Left renal pelvis (tissue), 4 donors: ENCODE data around the gene SYNJ2. TPM values are rescaled to one million over a fixed set of nuclear protein-coding genes. Genes with fewer than 3 reads are reported as not detected.
"Not testable (repeated sequence)": the region's sequence is repeated elsewhere in the genome, so short reads cannot be mapped to it uniquely, and the experiment has no call there.

Source experiments
- DNase-seq, 4 donors: peaks; one replicate each; pipeline ENCODE4 v3.0.0-alpha.2; 2013; ENCODE audit warnings: low read depth in 4 of 4, low spot score in 3 of 4
- polyA plus RNA-seq, 4 donors: library from polyadenylated mRNA; unstranded; fragments of 120-200 nt; gene quantifications; one replicate each; pipeline ENCODE4 v1.2.1, GENCODE V29; 2013; ENCODE audit not compliant: insufficient read length in 4 of 4

Gene SYNJ2
- polyA plus RNA-seq, 4 donors = 8.0 to 11.3 (median 10.8) TPM

DNA sequence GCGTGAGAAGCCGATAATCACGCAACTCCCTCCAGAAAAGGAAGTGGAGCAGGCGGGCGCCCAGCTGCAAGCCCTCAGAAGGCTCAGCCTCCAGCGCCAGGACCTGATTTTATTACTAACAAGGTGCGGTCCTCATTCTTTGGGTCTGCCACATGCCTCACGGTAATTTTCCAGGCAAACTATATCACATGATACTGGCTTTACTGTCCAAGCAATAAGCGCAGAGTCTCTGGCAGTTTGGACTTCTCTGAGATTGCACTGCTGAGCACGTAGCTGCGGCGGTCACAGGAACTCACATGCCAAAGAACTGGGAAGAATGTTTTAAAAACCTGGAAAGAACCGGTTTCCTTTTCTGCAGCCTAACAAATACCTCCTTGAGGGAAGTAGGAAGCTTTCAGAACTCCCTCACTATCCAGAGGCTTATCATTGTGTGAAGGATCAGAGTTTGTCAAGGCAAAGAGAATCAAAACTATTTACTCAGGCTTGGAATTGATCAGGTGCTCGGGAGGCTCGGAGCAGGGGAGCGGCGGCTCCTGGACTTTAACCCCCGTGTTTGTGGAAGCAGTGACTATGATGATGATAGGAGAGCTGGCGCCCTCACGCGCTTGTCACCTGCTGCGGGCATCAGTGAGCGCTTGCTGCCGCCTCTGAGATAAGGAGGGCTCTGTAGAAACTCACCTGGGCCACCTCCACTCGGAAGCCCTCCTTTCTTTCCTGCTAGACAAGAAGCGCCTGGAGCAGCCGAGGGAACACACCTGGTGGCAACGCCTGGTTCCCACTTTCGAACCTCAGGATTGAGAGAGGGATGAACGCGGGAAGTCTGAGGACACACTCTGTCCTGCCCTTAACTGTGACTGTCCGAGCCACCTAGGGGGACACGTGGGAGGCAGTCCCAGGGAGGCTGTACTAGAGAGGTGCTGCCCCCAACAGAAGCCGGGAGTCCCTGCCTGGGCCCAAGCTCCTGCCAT lies 27.2 kb upstream of the SYNJ2 start:
- peak in 3 of 4 donors; percentile 22 to 34 (median 27) for DNase-seq

- DNase-seq = no peak
Observed at GRCh38 chr6:157955675-157956074, 26.0 kb upstream of the SYNJ2 start.

DNA sequence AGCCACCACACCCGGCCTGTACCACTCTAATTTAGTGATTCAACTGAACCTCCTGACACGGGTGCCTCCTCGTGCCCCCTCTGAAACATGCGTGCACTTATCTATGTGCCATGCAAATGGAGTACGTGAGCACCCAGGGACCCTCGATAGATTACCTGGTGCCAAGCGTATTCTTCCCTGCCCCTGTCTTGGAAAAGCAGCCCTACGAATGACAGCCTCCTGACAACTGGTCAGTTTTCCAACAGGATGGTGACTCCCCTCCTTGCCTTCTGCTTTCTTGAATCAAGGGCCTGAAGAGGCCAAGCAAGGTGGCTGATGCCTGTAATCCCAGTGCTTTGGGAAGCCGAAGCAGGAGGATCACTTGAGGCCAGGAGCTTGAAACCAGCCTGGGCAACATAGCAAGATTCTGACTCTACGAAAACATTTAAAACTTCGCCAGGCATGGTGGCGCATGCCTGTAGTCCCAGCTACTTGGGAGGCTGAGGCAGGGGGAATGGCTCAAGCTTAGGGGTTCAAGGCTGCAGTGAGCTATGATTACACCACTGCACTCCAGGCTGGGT lies 25.4 kb upstream of the SYNJ2 start:
- DNase-seq = no peak

DNA sequence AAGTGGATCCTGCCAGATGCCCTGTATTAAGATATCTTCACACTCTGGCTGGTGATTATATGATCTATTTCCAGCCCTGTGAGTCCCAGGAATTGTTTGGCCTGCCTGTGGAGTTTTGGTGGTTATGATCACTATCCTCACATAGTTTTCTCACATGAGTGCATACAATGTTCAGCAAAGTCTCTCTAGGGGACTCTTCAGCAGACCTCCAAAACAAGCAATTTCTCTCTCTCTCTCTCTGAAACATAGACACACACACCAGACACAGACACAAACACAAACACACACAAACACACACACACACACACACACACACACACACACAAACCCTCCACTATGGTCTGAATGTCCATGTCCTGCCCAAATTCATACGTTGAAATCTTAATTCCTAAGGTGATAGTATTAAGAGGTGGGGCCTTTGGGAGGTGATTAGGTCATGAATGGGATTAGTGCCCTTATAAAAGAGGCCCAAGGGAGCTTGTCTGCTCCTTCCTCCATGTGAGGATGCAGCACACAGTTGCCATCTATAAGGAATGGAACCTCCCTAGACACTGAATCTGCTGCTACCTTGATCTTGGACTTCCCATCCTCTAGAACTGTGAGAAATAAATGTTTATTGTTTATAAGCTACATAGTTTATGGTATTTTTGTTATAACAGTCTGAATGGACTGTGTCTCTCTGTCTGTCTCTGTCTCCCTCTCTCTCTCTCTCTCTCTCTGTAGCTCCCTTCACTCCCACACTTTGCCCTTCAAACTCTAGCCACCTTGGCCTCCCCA lies 22.0 kb upstream of the SYNJ2 start:
- DNase-seq = no peak

DNA sequence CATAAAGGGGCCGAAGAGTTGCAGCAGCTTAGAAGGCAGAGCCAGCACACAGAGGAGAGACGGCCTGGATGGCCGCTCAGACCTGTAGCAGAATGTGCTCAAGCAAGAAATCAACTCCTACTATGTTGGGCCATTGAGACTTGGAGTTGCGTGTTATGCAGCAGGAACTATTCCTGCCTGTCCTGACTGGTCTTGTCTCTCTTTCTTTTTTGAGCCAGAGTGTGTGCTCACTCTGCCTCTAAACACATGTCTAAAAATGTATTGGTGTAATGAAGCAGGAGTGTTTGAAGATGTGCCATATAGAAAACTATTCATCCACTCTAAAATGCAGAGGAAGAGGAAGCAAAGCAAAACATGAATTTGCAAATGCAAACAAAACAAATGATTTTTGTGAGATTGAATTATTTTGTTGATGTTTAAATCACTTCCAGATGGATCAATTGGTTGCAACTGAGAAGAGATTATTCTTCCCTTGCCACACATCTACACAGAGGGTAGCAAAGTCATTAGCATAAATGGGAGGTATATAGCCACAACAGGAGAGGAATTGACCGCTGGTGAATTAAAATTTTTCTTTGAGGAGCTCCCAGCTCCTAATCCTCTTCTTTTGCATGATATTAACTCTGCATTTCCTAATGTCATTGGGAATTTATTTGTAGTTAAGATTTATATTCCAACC lies 20.4 kb upstream of the SYNJ2 start:
- no peak for DNase-seq

DNA sequence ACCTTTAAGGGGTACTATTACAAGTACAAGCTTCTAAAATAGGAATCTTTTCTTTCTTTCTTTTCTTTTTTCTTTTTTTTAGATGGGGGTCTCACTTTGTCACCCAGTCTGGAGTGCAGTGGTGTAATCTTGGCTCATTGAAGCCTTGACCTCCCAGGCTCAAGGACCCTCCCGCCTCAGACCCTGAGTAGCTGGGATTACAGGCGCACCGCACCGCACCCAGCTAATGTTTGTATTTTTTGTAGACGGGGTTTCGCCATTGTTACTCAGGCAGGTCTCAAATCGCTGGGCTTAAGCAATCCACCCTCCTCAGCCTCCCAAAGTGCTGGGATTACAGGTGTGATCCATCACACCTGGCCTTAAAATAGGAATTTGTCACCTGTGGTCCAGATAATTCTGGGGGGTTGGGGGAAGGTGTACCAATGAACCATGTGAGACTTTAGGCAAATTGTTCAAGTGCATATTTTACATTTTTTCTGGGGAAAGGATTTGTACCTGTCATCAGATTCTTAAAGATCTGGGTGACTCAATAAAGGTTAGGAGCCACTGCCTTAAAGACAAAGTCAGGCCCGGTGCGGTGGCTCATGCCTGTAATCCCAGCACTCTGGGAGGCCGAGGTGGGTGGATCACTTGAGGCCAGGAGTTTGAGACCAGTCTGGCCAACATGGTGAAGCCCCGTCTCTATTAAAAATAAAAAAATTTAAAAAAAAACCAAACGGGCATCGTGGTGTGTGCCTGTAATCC lies 19.7 kb upstream of the SYNJ2 start:
- DNase-seq = no peak

- DNase-seq = no peak
Observed at GRCh38 chr6:157962601-157963302, 18.9 kb upstream of the SYNJ2 start.

DNA sequence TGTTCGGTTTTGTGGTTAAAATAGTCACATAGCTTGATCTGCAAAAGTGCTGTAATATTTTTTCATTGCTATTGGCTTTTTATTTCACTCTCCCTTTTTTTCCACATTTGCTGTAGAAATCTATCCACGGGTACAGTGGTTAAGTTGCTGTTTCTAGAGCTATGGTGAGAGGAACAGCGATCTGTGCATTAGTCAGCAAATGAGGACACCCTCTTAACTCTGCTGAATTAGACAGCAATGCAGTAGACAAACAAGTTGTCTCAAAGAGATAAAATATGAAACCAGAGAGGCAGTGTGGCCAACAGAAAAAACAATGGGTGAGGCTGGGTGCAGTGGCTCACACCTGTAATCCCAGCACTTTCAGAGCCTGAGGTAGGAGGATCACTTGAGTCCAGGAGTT lies 17.6 kb upstream of the SYNJ2 start:
- DNase-seq = no peak

DNA sequence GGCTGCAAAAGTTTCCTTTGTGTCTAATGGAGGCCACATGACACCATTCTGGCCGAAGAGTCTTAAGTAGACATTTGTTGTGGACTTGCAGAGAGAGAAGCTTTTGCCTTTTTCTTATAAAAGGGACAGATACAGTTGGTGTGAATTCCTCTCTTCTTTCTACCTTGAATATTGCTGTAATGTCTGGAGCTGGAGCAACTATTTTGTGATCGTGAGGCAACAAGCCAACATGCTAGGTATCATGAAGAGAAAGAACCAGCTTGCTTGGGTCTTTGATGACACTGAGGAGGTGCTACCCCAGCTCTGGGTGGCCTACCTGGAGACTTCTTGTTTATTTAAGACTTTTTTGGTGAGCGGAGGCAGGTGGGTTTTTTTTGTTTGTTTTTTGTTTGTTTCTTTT lies 16.3 kb upstream of the SYNJ2 start:
- DNase-seq = no peak

DNA sequence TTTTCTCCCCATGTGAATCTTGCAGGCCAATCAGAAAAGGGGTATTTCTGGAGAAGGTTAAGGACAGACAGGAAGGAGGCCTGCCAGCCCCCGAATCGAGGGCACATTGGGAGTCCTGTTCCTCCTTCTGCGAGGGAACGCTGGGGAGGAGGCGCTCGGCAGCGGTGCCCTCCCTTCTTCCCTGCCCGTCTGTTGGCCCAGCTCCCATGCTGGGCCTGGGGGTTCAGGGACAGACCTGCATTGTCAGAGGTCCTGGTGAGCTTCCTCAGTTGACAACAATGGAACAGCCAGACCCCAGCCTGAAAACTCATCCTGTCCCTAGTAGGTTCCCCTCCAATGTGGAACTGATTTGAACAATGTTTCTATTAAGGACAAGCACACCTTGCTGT lies 15.1 kb upstream of the SYNJ2 start:
- no peak for DNase-seq

GRCh38 chr6:157967020-157967419 lies 14.6 kb upstream of the SYNJ2 start:
- no peak for DNase-seq

GRCh38 chr6:157967486-157967885 lies 14.2 kb upstream of the SYNJ2 start:
- DNase-seq = no peak

GRCh38 chr6:157972177-157972576 lies 9.5 kb upstream of the SYNJ2 start:
- DNase-seq = not testable (repeated sequence)

- DNase-seq = no peak
Observed at GRCh38 chr6:157974341-157974894, 7.2 kb upstream of the SYNJ2 start.

- DNase-seq = no peak
Observed at GRCh38 chr6:157974967-157975366, 6.7 kb upstream of the SYNJ2 start.

GRCh38 chr6:157975456-157975855 lies 6.2 kb upstream of the SYNJ2 start:
- no peak for DNase-seq

GRCh38 chr6:157976345-157977175 lies 5.1 kb upstream of the SYNJ2 start:
- no peak for DNase-seq

DNA sequence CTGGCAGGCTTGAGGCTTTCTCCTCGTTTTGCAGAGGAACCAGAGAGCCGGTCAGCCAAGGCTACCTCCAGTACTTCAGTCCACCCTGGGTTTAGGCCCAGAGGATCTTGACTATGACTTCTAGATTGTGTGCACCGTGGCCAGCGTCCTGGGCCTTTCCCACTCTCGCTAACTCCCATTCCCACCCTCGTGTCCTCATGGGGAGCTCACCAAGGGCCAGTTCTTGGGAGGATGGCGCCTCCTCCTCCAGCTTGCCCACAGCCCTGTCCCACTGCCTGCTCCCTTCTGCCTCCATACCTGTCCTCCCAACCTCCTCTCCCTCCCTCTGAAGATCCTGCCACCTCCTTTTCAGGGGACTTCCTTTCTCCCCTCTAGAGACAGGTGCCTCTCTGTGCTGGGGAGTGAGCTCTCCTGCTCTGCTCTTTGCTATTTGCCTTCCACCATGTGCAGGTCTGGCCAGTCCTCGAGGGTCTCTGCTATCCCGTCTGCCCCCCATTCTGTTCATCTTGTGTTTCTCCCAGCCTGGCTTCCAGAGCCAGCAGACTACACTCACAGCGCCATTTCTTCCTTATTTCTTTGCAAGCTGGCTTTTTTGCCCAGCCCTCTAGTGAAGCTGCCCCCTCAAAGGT lies 4.4 kb upstream of the SYNJ2 start:
- DNase-seq = no peak
